Mononuclear cell (primary cell): ENCODE measurements around the gene TMEM219. TPM values are rescaled to one million over a fixed set of nuclear protein-coding genes. Genes with fewer than 3 reads are reported as not detected.
"Not testable (repeated sequence)": the region's sequence is repeated elsewhere in the genome, so short reads cannot be mapped to it uniquely, and the experiment has no call there.

Experiments used
- H3K27me3 ChIP-seq: 2 replicates; pipeline ENCODE4 v1.6.0; 2011; ENCODE audit warnings: low read length, control low read depth; ENCODE audit not compliant: insufficient read depth
- H3K4me1 ChIP-seq: 2 replicates; pipeline ENCODE4 v1.5.1; 2011; ENCODE audit warnings: mild to moderate bottlenecking, low read length, control low read depth; ENCODE audit not compliant: insufficient read depth
- H3K4me3 ChIP-seq: 2 replicates; pipeline ENCODE4 v1.5.1; 2011; ENCODE audit warnings: mild to moderate bottlenecking, low read length, moderate library complexity
- H3K9me3 ChIP-seq: 2 replicates; pipeline ENCODE4 v1.5.1; 2011; ENCODE audit warnings: low read depth, mild to moderate bottlenecking, control low read depth, low read length
- total RNA-seq: library from RNA; depleted of rRNA; stranded (reverse); fragments of >200 nt; gene quantifications from one replicate; pipeline ENCODE4 v1.2.3, GENCODE V29; 2012

TMEM219 gene
- total RNA-seq, 1 donor = 61.1 TPM

DNA sequence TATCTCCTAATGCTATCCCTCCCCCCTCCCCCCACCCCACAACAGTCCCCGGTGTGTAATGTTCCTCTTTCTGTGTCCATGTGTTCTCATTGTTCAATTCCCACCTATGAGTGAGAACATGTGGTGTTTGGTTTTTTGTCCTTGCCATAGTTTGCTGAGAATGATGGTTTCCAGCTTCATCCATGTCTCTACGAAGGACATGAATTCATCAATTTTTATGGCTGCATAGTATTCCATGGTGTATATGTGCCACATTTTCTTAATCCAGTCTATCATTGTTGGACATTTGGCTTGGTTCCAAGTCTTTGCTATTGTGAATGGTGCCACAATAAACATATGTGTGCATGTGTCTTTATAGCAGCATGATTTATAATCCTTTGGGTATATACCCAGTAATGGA, 30.1 kb upstream of the TMEM219 start:
- not testable (repeated sequence) for H3K27me3 ChIP-seq, H3K9me3 ChIP-seq

DNA sequence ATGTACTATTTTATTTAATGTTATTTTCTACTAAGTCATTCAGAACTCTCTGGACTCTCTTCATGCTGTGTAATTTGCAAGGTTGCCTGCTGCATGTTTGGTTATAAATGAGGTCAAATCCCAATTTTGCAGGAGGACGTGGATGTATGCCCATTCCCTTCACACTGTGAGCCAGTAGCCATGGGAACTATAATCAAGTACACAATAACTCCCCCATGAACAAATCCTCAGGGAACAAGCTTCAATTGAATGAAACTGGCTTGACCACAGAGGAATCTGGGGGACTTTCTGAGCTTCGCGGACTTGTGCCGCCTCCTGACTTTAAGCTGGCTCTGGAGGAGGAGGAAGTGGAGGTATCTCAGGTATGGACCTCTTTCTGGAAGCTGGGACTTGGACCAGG, 21.2 kb upstream of the TMEM219 start:
- Histone ChIP-seq H3K27me3 (no peaks in the 10 kb centered on the region), H3K9me3 (no peaks in the 10 kb centered on the region), H3K4me3 (no peak overlapping the region), H3K4me1 (no peaks in the 10 kb centered on the region)

More for the DNA sequence above, 30.1 kb upstream of the TMEM219 start:
- H3K4me3 ChIP-seq, H3K4me1 ChIP-seq: not testable (repeated sequence)

DNA sequence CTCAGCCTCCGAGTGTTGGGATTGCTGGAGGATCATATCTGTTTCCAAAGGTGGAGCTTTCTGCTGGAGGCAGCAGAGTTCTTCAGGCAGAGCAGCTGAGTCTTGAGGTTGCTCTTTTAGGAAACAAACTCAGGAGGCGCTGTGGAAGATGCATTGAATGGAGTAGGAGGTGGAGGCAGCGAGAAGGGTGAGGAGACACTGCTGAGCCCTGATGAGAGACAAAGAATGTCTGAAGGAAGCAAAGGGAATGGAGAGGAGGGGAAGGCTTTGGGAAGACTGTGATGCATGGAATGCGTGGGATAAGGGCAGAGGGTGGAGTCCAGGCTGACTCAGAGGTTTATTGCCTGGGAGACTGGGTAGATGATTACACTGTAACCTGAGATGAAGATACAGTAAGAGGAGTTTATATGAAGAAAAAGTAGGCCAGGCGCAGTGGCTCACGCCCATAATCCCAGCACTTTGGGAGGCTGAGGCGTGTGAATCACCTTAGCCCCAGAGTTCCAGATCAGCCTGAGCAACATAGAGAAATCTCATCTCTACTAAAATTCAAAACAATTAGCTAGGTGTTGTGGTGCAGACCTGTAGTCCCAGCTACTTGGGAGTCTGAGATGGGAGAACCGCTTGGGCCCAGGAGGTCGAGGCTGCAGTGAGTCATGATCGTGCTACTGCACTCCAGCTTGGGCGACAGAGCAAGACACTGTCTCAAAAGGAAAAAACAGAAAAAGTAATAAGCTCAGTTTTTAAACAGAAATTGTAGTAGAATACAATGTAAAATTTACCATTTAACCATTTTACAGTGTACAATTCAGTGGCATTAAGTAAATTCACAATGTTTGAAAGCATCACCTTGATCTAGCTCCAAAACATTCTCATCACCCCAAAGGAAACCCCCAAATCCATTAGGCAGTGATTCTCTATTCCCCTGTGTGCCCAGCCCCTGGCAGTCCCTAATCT, 17.8 kb upstream of the TMEM219 start:
- Histone ChIP-seq H3K9me3 (no peaks in the 10 kb centered on the region), H3K4me1 (no peaks in the 10 kb centered on the region), H3K4me3 (no peak overlapping the region), H3K27me3 (no peaks in the 10 kb centered on the region)

DNA sequence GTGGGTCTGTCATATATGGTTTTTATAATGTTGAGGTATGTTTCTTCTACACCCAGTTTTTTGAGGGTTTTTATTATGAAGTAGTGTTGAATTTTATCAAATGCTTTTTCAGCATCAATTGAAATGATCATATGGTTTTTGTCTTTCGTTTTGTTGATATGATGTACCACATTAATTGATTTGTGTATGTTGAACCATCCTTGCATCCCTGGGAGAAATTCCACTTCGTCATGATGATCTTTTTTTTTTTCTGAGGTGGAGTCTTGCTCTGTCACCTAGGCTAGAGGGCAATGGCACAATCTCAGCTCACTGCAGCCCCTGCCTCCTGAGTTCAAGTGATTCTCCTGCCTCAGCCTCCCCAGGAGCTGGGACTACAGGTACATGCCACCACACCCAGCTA, 14.0 kb upstream of the TMEM219 start:
- H3K27me3 ChIP-seq = no peaks in the 10 kb centered on the region
- no peak overlapping the region for H3K4me3 ChIP-seq
- H3K4me1 ChIP-seq = no peaks in the 10 kb centered on the region
- no peaks in the 10 kb centered on the region for H3K9me3 ChIP-seq

DNA sequence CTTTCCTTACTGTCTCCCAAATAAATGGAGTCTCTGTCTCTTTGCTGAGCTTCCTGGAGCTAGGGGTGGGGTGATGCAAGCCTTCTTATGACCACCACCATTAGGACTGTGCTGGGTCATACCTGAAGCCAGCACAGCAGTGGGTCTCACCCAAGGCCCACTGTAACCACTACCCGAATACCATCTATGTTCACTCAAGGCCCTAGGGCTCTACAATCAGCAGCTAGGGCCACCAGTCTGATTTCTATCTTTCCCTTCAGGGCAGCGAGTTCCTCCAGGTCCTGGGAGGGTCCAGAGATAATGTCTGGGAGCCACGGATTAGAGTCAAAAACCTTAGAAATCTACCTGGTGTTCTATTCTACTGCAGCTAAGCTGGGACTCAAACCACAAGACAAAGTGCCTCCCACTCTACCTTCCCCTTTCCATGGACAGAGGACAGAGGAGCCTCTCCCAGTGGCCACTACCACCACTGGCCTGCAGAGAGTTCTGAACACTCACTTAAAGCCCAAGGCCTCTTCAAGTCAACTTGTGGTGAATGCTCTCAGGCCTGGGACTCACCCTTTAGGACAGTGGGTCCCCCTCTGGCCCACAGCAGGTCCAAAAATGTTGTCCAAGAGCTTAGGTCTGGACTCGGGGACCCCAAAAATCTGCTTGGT, 10.9 kb upstream of the TMEM219 start:
- no peaks in the 10 kb centered on the region for H3K9me3 ChIP-seq
- no peak overlapping the region for H3K4me3 ChIP-seq
- no peaks in the 10 kb centered on the region for H3K4me1 ChIP-seq
- no peaks in the 10 kb centered on the region for H3K27me3 ChIP-seq

DNA sequence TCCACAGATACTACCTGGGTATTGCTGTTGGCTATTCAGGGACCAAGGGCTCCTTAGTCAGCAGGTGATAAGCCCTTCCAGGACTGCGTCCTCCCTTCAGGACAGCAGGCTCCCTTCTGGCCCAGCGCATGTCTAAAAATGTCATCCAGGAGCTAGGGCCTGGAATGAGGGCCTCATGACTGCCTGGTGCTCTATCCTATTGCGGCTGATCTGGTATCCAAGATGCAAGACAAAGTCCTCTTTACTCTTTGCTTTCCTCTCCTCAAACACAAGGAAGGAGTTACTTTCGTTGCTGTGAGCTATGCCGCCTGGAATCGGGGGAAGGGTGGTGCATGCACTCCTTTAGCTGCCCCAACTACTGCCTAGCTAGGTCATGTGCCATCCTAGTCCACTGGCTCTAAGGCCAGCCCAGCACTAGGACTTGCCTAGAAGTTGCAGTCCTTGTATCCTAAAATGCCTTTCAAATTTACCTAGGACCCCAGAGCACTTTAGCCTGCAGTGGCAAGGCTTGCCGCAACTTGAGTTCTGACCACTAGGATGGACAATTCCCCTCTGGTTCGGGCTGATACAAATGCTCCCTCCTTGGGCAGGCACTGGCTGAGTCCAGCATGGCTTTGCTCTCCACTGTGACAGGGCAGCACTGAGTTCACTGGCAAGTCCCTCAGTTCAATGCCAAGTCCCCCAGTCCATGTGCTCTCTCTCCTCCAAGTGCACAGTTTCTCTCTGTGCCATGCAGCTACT, 10.1 kb upstream of the TMEM219 start:
- H3K9me3 ChIP-seq = no peaks in the 10 kb centered on the region
- no peaks in the 10 kb centered on the region for H3K4me1 ChIP-seq
- H3K27me3 ChIP-seq = no peaks in the 10 kb centered on the region
- no peak overlapping the region for H3K4me3 ChIP-seq

DNA sequence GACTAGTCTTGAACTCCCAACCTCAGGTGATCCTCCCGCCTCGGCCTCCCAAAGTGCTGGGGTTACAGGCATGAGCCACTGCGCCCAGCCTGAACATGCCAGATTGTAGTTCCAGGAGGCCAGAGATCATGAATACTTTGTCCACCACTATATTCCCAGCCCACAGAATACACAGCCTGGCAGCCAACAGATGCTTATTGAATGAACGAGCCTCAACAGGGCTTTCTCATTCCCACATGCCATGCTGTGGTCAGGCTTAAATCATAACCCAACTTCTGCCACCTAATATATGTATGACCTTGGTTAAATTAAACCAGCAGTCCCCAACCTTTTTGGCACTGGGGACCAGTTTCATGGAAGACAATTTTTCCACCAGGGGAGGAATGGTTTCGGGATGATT, 3.1 kb upstream of the TMEM219 start:
- no peaks in the 10 kb centered on the region for H3K9me3 ChIP-seq
- H3K27me3 ChIP-seq = no peaks in the 10 kb centered on the region

DNA sequence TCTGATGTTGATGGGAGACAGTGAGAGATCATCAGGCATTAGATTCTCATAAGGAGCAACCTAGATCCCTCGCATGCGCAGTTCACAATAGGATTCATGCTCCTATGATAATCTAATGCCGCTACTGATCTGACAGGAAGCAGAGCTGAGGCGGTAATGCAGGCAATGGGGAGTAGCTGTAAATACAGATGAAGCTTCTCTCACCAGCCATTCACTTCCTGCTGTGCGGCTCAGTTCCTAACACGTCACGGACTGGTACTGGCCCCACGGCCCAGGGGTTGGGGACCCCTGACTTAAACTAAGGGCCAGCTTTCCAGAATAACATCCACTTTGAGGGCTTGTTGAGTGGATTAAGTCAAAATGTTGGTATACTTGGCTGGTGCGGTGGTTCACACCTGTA, 2.6 kb upstream of the TMEM219 start:
- Histone ChIP-seq H3K9me3 (no peaks in the 10 kb centered on the region), H3K4me3 (no peak overlapping the region), H3K27me3 (no peaks in the 10 kb centered on the region), H3K4me1 (peaks cover 19% of the 10 kb centered on the region)

More for the DNA sequence above, 3.1 kb upstream of the TMEM219 start:
- Histone ChIP-seq H3K4me1 (peaks cover 19% of the 10 kb centered on the region), H3K4me3 (no peak overlapping the region)

DNA sequence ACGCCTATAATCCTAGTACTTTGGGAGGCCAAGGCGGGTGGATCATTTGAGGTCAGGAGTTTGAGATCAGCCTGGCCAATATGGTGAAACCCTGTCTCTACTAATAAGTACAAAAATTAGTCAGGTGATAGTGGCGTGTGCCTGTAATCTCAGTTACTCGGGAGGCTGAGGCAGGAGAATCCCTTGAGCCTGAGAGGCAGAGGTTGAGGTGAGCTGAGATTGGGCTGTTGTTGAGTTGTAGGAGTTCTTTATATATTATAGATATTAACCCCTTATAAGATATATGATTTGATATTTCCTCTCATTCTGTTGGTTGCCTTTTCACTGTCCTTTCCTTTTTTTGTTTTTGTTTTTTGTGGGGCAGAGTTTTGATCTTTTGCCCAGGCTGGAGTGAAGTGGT, 2.1 kb upstream of the TMEM219 start:
- peaks cover 19% of the 10 kb centered on the region for H3K4me1 ChIP-seq
- H3K4me3 ChIP-seq, H3K27me3 ChIP-seq, H3K9me3 ChIP-seq: not testable (repeated sequence)

DNA sequence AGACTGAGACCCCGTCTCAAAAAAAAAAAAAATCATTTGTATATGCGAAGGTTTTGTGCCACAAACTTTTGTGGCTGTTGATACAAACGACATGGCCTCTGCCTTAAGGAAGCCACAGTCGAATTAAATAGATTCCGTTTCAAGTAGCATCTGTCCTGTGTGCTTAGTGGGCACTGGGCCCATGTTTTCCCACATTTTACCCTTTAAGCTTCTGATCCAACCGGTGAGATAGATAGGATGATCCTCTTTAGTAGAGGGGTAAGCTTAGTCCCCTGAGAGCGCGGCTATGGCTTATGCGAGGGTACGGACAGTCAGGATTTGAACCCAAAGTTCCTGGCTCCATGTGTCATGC, 776 bp upstream of the TMEM219 start:
- H3K27me3 ChIP-seq = no peaks in the 10 kb centered on the region
- H3K4me3 ChIP-seq = peak overlapping the region; percentile 71
- H3K4me1 ChIP-seq = peaks cover 19% of the 10 kb centered on the region
- H3K9me3 ChIP-seq = no peaks in the 10 kb centered on the region

DNA sequence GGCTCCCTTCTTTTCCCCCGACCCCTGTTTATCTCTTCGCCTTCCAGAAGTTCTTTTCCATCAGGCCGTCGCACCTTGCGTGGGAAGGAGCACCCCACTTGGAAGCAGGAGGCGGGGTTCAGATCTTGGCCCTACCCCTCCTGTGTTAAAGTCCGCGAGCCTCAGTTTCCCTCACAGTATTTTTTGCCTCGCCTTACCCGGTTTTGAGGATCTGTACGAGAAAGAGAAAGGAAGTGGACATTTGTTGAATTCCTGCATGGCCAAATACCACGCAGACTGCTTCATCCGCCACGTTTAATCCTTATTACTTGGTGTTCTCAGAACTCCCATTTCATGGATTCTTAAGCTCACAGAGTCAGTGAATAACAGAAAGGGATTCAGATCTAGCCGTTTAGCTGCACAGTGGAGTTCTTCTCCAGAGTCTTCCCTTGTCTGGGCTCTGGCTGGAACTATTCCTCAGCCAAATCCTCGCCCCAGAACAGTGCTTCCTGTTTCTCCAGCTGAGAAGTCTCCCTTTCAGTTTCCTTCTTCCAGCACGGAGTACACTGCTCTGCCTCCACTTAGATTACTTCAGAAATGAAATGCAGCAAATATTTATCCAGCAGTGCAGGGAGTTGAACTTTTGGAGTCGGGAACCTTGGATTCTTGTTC, 590 bp downstream of the TMEM219 start:
- no peaks in the 10 kb centered on the region for H3K9me3 ChIP-seq
- no peaks in the 10 kb centered on the region for H3K27me3 ChIP-seq
- peaks cover 19% of the 10 kb centered on the region for H3K4me1 ChIP-seq
- H3K4me3 ChIP-seq = peak overlapping the region; percentile 71

DNA sequence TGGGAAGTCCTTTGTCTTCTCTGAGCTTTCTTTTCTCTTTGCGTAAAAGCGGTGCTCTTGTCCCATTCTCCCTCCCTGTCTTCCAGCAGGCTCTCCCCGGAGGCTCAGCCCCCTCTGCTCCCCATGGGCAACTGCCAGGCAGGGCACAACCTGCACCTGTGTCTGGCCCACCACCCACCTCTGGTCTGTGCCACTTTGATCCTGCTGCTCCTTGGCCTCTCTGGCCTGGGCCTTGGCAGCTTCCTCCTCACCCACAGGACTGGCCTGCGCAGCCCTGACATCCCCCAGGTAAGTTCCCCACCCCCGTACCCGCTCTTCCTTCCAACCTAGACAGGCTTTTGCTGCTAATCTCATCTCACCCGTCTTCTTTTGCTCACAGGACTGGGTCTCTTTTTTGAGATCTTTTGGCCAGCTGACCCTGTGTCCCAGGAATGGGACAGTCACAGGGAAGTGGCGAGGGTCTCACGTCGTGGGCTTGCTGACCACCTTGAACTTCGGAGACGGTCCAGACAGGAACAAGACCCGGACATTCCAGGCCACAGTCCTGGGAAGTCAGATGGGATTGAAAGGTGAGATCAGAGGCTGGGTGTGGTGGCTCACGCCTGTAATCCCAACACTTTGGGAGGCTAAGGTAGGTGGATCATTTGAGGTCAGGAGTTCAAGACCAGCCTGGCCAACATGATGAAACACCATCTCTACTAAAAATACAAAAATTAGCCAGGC, 1.3 kb downstream of the TMEM219 start:
- Histone ChIP-seq H3K4me1 (peaks cover 19% of the 10 kb centered on the region), H3K27me3 (no peaks in the 10 kb centered on the region), H3K4me3 (no peak overlapping the region), H3K9me3 (no peaks in the 10 kb centered on the region)

DNA sequence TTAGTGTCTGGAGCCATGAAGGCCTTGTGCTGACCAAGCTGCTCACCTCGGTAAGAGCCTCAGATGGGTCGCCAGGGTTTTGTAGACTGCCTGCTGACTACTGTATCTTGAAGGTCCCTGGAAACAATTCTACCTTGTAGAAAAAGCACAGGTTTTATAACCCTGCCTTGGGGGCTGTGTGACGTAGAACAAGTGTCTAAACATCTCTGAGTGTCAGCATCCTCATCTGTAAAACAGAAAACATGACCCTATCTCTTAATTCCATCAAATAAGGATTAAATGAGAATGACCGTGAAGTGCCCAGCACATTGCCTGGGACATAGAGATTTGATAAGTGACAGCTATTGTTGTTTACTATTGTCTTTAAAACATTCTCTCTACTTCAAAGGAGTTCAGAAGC, 6.3 kb downstream of the TMEM219 start:
- Histone ChIP-seq H3K4me1 (peaks cover 10% of the 10 kb centered on the region), H3K4me3 (no peak overlapping the region), H3K9me3 (no peaks in the 10 kb centered on the region), H3K27me3 (no peaks in the 10 kb centered on the region)

DNA sequence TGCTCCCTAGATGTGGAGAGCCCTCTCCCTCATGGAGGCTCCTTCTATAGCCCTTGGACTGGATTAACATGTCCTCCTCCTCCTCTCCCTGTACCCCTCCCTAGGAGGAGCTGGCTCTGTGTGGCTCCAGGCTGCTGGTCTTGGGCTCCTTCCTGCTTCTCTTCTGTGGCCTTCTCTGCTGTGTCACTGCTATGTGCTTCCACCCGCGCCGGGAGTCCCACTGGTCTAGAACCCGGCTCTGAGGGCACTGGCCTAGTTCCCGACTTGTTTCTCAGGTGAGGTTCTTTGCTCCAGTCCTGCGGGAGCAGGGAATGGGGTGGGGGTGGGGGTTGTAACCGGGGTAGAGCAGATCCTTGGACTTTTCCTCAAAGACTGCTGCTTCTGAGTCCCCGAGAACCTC, 9.4 kb downstream of the TMEM219 start:
- H3K9me3 ChIP-seq = no peaks in the 10 kb centered on the region
- H3K27me3 ChIP-seq = no peaks in the 10 kb centered on the region

More for the DNA sequence above, 9.4 kb downstream of the TMEM219 start:
- peaks cover 32% of the 10 kb centered on the region for H3K4me1 ChIP-seq
- no peak overlapping the region for H3K4me3 ChIP-seq
